KMS-11 (cell line): ENCODE results near the gene FLVCR1.
"Not testable (repeated sequence)": the region's sequence is repeated elsewhere in the genome, so short reads cannot be mapped to it uniquely, and the experiment has no call there.

Experiments
- H2AFZ ChIP-seq: fragments of 200-600 bp; sonication (generic); 2 replicates; pipeline ENCODE4 v1.6.1; 2016; ENCODE audit warnings: antibody characterized with exemption, mixed run types, low read depth
- H3K27ac ChIP-seq: fragments of 200-600 bp; sonication (generic); 2 replicates; pipeline ENCODE4 v1.6.1; 2016; ENCODE audit warnings: mild to moderate bottlenecking, mixed run types
- H3K27me3 ChIP-seq: fragments of 200-600 bp; sonication (generic); 2 replicates; pipeline ENCODE4 v1.6.1; 2017; ENCODE audit warnings: mild to moderate bottlenecking, low read depth, mixed run types, moderate library complexity; ENCODE audit not compliant: insufficient read depth
- H3K36me3 ChIP-seq: fragments of 200-600 bp; sonication (generic); 2 replicates; pipeline ENCODE4 v1.6.1; 2017; ENCODE audit warnings: mild to moderate bottlenecking, mixed run types; ENCODE audit not compliant: insufficient read depth
- H3K4me1 ChIP-seq: fragments of 200-600 bp; sonication (generic); 2 replicates; pipeline ENCODE4 v1.6.1; 2016; ENCODE audit warnings: mild to moderate bottlenecking, low read depth, mixed run types; ENCODE audit not compliant: poor library complexity, severe bottlenecking
- H3K4me2 ChIP-seq: fragments of 200-600 bp; sonication (generic); 2 replicates; pipeline ENCODE4 v1.7.0; 2016; ENCODE audit warnings: mild to moderate bottlenecking, mixed run types
- H3K4me3 ChIP-seq: fragments of 200-600 bp; sonication (generic); IDR thresholded peaks from 2 replicates; pipeline ENCODE4 v1.6.1; 2017; ENCODE audit warnings: low read depth, low read length, mixed read lengths; ENCODE audit not compliant: insufficient read depth
- H3K79me2 ChIP-seq: fragments of 200-600 bp; sonication (generic); 2 replicates; pipeline ENCODE4 v1.6.1; 2016; ENCODE audit warnings: low read depth, mixed run types; ENCODE audit not compliant: insufficient read depth
- H3K9ac ChIP-seq: fragments of 200-600 bp; sonication (generic); 2 replicates; pipeline ENCODE4 v1.6.1; 2016; ENCODE audit warnings: mild to moderate bottlenecking, mixed run types
- H4K20me1 ChIP-seq: fragments of 200-600 bp; sonication (generic); 2 replicates; pipeline ENCODE4 v1.6.1; 2016; ENCODE audit warnings: mild to moderate bottlenecking, mixed run types; ENCODE audit not compliant: insufficient read depth
- CTCF ChIP-seq: fragments of 200-600 bp; sonication (generic); conservative IDR thresholded peaks from 2 replicates; pipeline ENCODE4 v1.6.1; 2017; ENCODE audit warnings: low read depth, mild to moderate bottlenecking, antibody characterized with exemption, low read length, moderate library complexity, mixed read lengths

FLVCR1 gene

DNA sequence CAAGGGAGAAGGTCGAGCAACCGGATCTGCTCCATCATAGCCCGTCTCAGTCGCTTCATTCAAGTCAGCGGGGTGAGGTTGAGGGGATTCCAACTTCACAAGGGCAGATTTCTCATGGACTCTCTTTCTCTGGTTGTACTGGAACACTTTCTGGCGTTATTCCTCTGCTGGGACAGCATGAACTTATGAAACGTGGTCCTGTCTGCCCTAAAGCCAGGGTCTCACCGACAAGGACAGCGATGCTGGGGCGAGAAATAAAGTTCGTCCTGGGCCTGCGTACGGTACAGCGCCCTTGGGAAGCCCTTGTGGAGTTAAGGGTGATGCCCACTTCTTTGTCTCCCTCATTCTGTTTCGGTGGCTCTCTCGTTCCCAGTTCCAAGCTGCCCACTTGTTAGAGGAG lies 1.3 kb upstream of the FLVCR1 start:
- H3K27me3 ChIP-seq, result no peaks in the 10 kb centered on the region
- peak overlapping the region; percentile 74; the same call in 1 of the 2 replicates for H2AFZ ChIP-seq
- peak overlapping the region; percentile 66; the same call in 1 of the 2 replicates for H3K27ac ChIP-seq
- H3K4me1 ChIP-seq, result peaks cover 35% of the 10 kb centered on the region
- H3K36me3 ChIP-seq, result no peaks in the 10 kb centered on the region
- TF ChIP-seq CTCF, result no peak
- peaks cover 38% of the 10 kb centered on the region for H3K79me2 ChIP-seq
- H3K4me2 ChIP-seq, result peak overlapping the region; percentile 67
- peak overlapping the region; percentile 79; the same call in 1 of the 2 replicates for H3K9ac ChIP-seq
- H3K4me3 ChIP-seq, result no peak overlapping the region
- no peaks in the 10 kb centered on the region for H4K20me1 ChIP-seq

GRCh38 chr1:212858461-212859265 lies 588 bp downstream of the FLVCR1 start:
- peak overlapping the region; percentile 74 for H2AFZ ChIP-seq

DNA sequence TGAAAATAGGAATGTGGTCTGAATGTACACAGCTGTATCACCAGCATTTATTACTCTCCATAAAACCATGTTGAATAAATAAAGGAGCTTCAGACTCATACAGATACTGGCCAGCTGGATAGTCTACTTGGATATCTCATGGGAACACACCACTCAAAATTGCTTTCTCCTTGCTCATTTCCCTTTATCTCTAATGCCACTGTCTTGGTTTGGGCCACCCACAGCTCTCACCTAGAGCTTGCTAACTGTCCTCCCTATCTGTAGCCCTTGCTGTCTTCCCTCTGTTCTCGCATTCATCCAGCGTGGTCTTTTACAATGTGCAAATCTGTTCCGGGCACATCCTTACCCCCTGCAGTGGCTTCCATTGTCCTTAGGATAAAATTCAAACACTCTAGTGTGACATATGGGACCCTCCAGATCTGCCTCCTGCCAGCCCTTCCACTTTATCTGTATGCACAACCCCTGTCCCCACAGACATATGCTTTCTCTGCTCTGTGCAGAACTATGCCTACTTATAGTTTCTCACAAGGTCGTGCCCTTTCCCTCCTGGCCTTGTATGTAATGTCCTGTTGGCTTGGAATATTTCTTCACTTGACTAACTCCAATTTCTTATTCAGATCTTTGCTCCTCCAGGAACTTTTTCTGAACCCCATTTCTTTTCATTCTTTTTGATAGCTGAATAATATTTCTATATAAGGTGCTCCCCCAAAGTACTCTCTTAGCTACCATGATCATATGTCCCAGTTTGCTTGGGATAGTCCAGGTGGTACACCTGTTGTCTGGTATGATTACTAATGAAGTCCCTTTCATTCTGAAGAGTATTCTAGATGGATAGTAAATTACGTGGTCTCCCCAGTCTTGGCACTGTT lies 2.9 kb downstream of the FLVCR1 start:
- H3K4me2 ChIP-seq, result peak overlapping the region; percentile 53; the same call in 1 of the 2 replicates
- H3K27ac ChIP-seq, result no peak overlapping the region
- H3K79me2 ChIP-seq, result peaks cover 64% of the 10 kb centered on the region
- H3K9ac ChIP-seq, result no peak overlapping the region
- TF ChIP-seq CTCF, result no peak
- no peaks in the 10 kb centered on the region for H3K27me3 ChIP-seq
- peaks cover 35% of the 10 kb centered on the region for H3K4me1 ChIP-seq
- no peaks in the 10 kb centered on the region for H3K36me3 ChIP-seq
- no peaks in the 10 kb centered on the region for H4K20me1 ChIP-seq
- H2AFZ ChIP-seq, result no peak overlapping the region
- H3K4me3 ChIP-seq, result no peak overlapping the region

More at GRCh38 chr1:212858461-212859265, 588 bp downstream of the FLVCR1 start:
- Histone ChIP-seq H3K4me2 (peak overlapping the region; percentile 98), H3K4me1 (peaks cover 35% of the 10 kb centered on the region), H3K9ac (peak overlapping the region; percentile 79), H3K27ac (peak overlapping the region; percentile 66), H3K4me3 (peak overlapping the region; percentile 89), H3K36me3 (no peaks in the 10 kb centered on the region), H4K20me1 (no peaks in the 10 kb centered on the region), H3K27me3 (no peaks in the 10 kb centered on the region), H3K79me2 (peaks cover 56% of the 10 kb centered on the region)
- no peak for TF ChIP-seq CTCF

DNA sequence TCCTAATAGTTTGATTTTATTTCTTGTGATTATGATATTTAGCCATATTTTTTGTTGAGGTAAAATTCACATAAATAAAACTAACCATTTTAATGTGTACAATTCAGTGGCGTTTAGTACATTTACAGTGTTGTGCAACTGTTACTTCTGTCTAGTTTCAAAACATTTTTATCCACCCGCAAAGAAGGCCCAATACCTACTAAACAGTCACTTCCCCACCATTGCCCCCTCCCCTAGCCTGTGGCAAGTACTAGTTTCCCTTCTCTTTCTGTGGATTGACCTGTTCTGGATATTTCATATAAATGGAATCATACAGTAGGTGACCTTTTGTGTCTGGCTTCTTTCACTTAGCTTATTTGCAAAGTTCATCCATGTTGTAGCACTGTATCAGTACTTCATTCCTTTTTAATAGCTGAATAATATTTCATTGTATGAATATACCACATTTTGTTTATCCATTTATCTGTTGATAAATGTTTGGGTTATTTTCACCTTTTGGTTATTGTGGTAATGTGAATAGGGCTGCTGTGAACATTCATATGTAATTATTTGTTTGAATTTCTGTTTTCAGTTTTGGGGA lies 4.1 kb downstream of the FLVCR1 start:
- H3K79me2 ChIP-seq, result peaks cover 54% of the 10 kb centered on the region; the same call in 1 of the 2 replicates
- no peak for TF ChIP-seq CTCF
- no peak overlapping the region for H2AFZ ChIP-seq
- H3K4me1 ChIP-seq, result peaks cover 26% of the 10 kb centered on the region
- H3K4me3 ChIP-seq, result no peak overlapping the region
- H3K4me2 ChIP-seq, result no peak overlapping the region
- no peaks in the 10 kb centered on the region for H4K20me1 ChIP-seq
- H3K36me3 ChIP-seq, result no peaks in the 10 kb centered on the region
- H3K27ac ChIP-seq, result no peak overlapping the region
- H3K9ac ChIP-seq, result no peak overlapping the region
- H3K27me3 ChIP-seq, result no peaks in the 10 kb centered on the region

DNA sequence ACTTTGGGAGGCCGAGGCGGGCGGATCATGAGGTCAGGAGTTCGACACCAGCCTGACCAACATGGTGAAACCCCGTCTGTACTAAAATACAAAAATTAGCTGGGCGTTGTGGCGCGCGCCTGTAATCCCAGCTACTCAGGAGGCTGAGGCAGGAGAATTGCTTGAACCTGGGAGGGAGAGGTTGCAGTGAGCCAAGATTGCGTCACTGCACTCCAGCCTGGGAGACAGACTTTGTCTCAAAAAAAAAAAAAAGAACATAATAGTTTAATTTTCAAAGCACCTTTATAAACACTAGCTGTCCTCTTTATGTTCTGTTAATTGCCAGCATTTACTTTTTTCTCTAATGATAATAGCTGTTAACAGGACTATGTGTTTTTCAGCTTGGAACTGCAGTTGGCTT lies 5.3 kb downstream of the FLVCR1 start:
- H3K4me3 ChIP-seq, H4K20me1 ChIP-seq, H3K9ac ChIP-seq, H3K36me3 ChIP-seq, H3K27ac ChIP-seq, H3K4me2 ChIP-seq, H2AFZ ChIP-seq, H3K27me3 ChIP-seq: not testable (repeated sequence)
- Histone ChIP-seq H3K79me2 (peaks cover 54% of the 10 kb centered on the region; the same call in 1 of the 2 replicates), H3K4me1 (peaks cover 26% of the 10 kb centered on the region)
